K562 (cell line): ENCODE measurements around the gene RBM19. TPM values are rescaled to one million over a fixed set of nuclear protein-coding genes. Genes with fewer than 3 reads are reported as not detected.

Source experiments
- polyA plus RNA-seq, 8 experiments: library from polyadenylated mRNA; depleted of rRNA in 4 of 8; stranded (reverse) in 5 of 8; unstranded in 3 of 8; fragments of >200 nt; fragmentation: Nextera tagmentation in 2 of 8; fragmentation: Illumina TruSeq in 1 of 8; extraction: Ambion mirVana in 2 of 8; extraction: Trizol in 1 of 8; gene quantifications; 2 replicates each; pipeline versions ENCODE4 v1.2.1 to v1.2.3, GENCODE V29; 2011 to 2014; ENCODE audit warnings: inconsistent platforms in 1 of 8, missing spikeins in 1 of 8
- small RNA-seq: library from RNA; depleted of rRNA; stranded (forward); fragments of <200 nt; gene quantifications from one replicate; pipeline ENCODE3, GENCODE V24; 2014
- total RNA-seq, 7 experiments: library from RNA; depleted of rRNA in 6 of 7; stranded (reverse); fragments of >200 nt in 6 of 7; fragmentation: Illumina TruSeq in 2 of 7; extraction: Trizol in 2 of 7; gene quantifications; 2 replicates each; pipeline versions ENCODE4 v1.2.1 to v1.2.3, GENCODE V29; 2011 to 2021; ENCODE audit warnings: low replicate concordance in 1 of 7

The RBM19 gene
- total and polyA plus RNA-seq, 9 of the 15 experiments (the other 6 are each of a cell fraction or from before 2014, with no cell fraction given) = 16.0 to 58.4 (median 37.9) TPM

Small RNA genes lying within 50 kb of the gene (small RNA-seq; reads per million reads assigned to genes)
- not detected for gene DYNLL1P4
